Measurements from ENCODE around the gene MMAB. TPM values are rescaled to one million over a fixed set of nuclear protein-coding genes. Genes with fewer than 3 reads are reported as not detected.

The MMAB gene
- total and polyA plus RNA-seq, 2 experiments from 2014 or later = 46.6 to 80.8 TPM

- Histone ChIP-seq H2AFZ (no peak overlapping the region), H3K9me2 (replicated peaks; ENCODE audit: insufficient read depth) (no peaks in the 10 kb centered on the region), H3K4me1 (ENCODE audit: insufficient read depth) (peaks cover 4% of the 10 kb centered on the region), H3K9me3 (ENCODE audit: low read depth) (no peaks in the 10 kb centered on the region), H3K4me2 (no peak overlapping the region), H3K27me3 (no peaks in the 10 kb centered on the region), H3K27ac (no peak overlapping the region), H3K36me3 (replicated peaks; ENCODE audit: insufficient read depth, low read depth) (no peaks in the 10 kb centered on the region), H3K79me2 (no peaks in the 10 kb centered on the region), H4K20me1 (ENCODE audit: insufficient read depth, poor library complexity, severe bottlenecking) (no peaks in the 10 kb centered on the region), H3K4me3 (no peak overlapping the region)
- no peak for DNase-seq (ENCODE audit: low spot score)
- 89% methylated on average over 11 of the region's 11 CpGs for WGBS (ENCODE audit: low lambda C conversion rate, missing lambda C conversion rate)
- TF ChIP-seq EZH2phosphoT487 (IDR thresholded peaks at IDR 0.05; ENCODE audit: low read depth, severe bottlenecking, unreplicated experiment) (no peak), EZH2 (IDR thresholded peaks at IDR 0.05; ENCODE audit: borderline replicate concordance) (no peak), CTCF (IDR thresholded peaks at IDR 0.05; ENCODE audit: poor library complexity) (no peak)
These were observed 25.1 kb upstream of the MMAB start for GRCh38 chr12:109598428-109598854.

GRCh38 chr12:109597795-109598427 lies 24.6 kb upstream of the MMAB start:
- H3K9me2 ChIP-seq (replicated peaks; ENCODE audit: insufficient read depth) = no peaks in the 10 kb centered on the region
- H2AFZ ChIP-seq = no peak overlapping the region
- no peaks in the 10 kb centered on the region for H3K9me3 ChIP-seq (ENCODE audit: low read depth)
- DNase-seq (ENCODE audit: low spot score) = peak; percentile 92
- H3K4me2 ChIP-seq = peak overlapping the region; percentile 60
- H3K4me1 ChIP-seq (ENCODE audit: insufficient read depth) = peaks cover 4% of the 10 kb centered on the region
- no peak overlapping the region for H3K4me3 ChIP-seq
- no peaks in the 10 kb centered on the region for H3K79me2 ChIP-seq
- no peaks in the 10 kb centered on the region for H4K20me1 ChIP-seq (ENCODE audit: insufficient read depth, poor library complexity, severe bottlenecking)
- TF ChIP-seq EZH2phosphoT487 (IDR thresholded peaks at IDR 0.05; ENCODE audit: low read depth, severe bottlenecking, unreplicated experiment) (no peak), CTCF (IDR thresholded peaks at IDR 0.05; ENCODE audit: poor library complexity) (peak; percentile 98)
- 45% methylated on average over 27 of the region's 27 CpGs for WGBS (ENCODE audit: low lambda C conversion rate, missing lambda C conversion rate)
- no peaks in the 10 kb centered on the region for H3K36me3 ChIP-seq (replicated peaks; ENCODE audit: insufficient read depth, low read depth)
- no peak overlapping the region for H3K27ac ChIP-seq
- no peaks in the 10 kb centered on the region for H3K27me3 ChIP-seq

GRCh38 chr12:109597414-109597794 lies 24.1 kb upstream of the MMAB start:
- Histone ChIP-seq H3K36me3 (replicated peaks; ENCODE audit: insufficient read depth, low read depth) (no peaks in the 10 kb centered on the region), H3K4me2 (peak overlapping the region; percentile 60), H3K27ac (no peak overlapping the region), H3K79me2 (no peaks in the 10 kb centered on the region), H3K27me3 (no peaks in the 10 kb centered on the region), H3K4me3 (no peak overlapping the region), H3K9me3 (ENCODE audit: low read depth) (no peaks in the 10 kb centered on the region), H4K20me1 (ENCODE audit: insufficient read depth, poor library complexity, severe bottlenecking) (no peaks in the 10 kb centered on the region), H3K9me2 (replicated peaks; ENCODE audit: insufficient read depth) (no peaks in the 10 kb centered on the region), H2AFZ (no peak overlapping the region), H3K4me1 (ENCODE audit: insufficient read depth) (peaks cover 4% of the 10 kb centered on the region)
- TF ChIP-seq CTCF (IDR thresholded peaks at IDR 0.05; ENCODE audit: poor library complexity) (no peak), EZH2 (IDR thresholded peaks at IDR 0.05; ENCODE audit: borderline replicate concordance) (no peak), EZH2phosphoT487 (IDR thresholded peaks at IDR 0.05; ENCODE audit: low read depth, severe bottlenecking, unreplicated experiment) (no peak)
- WGBS (ENCODE audit: low lambda C conversion rate, missing lambda C conversion rate) = 42% methylated on average over 8 of the region's 11 CpGs
- no peak for DNase-seq (ENCODE audit: low spot score)

All from hepatocyte (in vitro differentiated cells).